ENCODE results near the gene TMEM39A.

DNA sequence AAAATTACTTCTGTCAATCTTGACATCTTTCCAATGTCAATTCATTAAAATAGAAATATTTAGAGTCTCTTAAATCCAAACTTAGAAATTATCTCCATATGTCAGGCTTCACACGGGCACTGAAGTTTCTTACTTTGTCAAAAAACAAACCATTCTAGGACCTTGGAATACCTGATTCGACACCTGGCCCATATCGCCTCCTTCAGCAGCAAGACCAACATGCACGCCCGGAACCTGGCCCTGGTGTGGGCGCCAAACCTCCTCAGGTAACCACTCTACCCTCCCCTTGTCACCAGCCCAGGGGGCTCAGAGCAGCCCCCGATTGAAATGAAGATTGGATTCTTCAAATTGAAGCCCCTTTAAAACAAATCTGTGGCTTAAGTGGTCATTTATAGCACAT, 81.3 kb downstream of the TMEM39A start:
- TF ChIP-seq, protein P1, sequence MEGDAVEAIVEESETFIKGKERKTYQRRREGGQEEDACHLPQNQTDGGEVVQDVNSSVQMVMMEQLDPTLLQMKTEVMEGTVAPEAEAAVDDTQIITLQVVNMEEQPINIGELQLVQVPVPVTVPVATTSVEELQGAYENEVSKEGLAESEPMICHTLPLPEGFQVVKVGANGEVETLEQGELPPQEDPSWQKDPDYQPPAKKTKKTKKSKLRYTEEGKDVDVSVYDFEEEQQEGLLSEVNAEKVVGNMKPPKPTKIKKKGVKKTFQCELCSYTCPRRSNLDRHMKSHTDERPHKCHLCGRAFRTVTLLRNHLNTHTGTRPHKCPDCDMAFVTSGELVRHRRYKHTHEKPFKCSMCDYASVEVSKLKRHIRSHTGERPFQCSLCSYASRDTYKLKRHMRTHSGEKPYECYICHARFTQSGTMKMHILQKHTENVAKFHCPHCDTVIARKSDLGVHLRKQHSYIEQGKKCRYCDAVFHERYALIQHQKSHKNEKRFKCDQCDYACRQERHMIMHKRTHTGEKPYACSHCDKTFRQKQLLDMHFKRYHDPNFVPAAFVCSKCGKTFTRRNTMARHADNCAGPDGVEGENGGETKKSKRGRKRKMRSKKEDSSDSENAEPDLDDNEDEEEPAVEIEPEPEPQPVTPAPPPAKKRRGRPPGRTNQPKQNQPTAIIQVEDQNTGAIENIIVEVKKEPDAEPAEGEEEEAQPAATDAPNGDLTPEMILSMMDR (IDR thresholded peaks at IDR 0.05): no peak
- no peak for TF ChIP-seq POLR2A (IDR thresholded peaks at IDR 0.05)
- TF ChIP-seq POLR2AphosphoS5 (IDR thresholded peaks at IDR 0.05): no peak

Data from breast epithelium (tissue), 3 donors.